ENCODE measurements around the gene RPLP2.

RPLP2 gene

GRCh38 chr11:824292-824880 is 14.6 kb downstream of the RPLP2 start:
- DNase-seq (ENCODE audit: low read depth, low spot score): no peak
- TF ChIP-seq YY1 (IDR thresholded peaks at IDR 0.05; ENCODE audit: insufficient read depth, insufficient read length) (no peak), SUZ12 (IDR thresholded peaks at IDR 0.05; ENCODE audit: extremely low read depth, insufficient read depth, insufficient read length) (no peak), ZNF274 (IDR thresholded peaks at IDR 0.05; ENCODE audit: low read depth, low read length) (no peak)
- Histone ChIP-seq H3K9me3 (ENCODE audit: insufficient read depth, low read length) (no peaks in the 10 kb centered on the region), H3K36me3 (ENCODE audit: insufficient read depth, insufficient read length, low read length) (peaks cover 39% of the 10 kb centered on the region), H3K4me3 (ENCODE audit: insufficient read length, low read depth) (no peak overlapping the region), H3K9ac (ENCODE audit: insufficient read length, low read depth) (no peak overlapping the region), H3K4me1 (ENCODE audit: insufficient read depth, insufficient read length) (peaks cover 36% of the 10 kb centered on the region), H3K27me3 (ENCODE audit: insufficient read depth, insufficient read length) (peaks cover 52% of the 10 kb centered on the region)

DNA sequence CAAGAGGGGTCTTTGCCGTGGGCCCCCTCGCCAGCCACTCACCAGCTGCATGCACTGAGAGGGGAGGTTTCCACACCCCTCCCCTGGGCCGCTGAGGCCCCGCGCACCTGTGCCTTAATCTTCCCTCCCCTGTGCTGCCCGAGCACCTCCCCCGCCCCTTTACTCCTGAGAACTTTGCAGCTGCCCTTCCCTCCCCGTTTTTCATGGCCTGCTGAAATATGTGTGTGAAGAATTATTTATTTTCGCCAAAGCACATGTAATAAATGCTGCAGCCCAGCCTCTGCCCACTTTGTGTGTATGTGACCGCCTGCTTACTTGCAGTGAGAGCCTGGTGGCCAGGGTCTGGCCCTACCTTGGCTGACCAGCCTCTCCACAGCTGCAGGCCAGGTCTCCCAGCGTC is 15.2 kb downstream of the RPLP2 start:
- Histone ChIP-seq H3K9ac (ENCODE audit: insufficient read length, low read depth) (no peak overlapping the region), H3K4me1 (ENCODE audit: insufficient read depth, insufficient read length) (peaks cover 40% of the 10 kb centered on the region), H3K36me3 (ENCODE audit: insufficient read depth, insufficient read length, low read length) (peaks cover 39% of the 10 kb centered on the region), H3K9me3 (ENCODE audit: insufficient read depth, low read length) (no peaks in the 10 kb centered on the region), H3K27me3 (ENCODE audit: insufficient read depth, insufficient read length) (peaks cover 55% of the 10 kb centered on the region), H3K4me3 (ENCODE audit: insufficient read length, low read depth) (no peak overlapping the region)
- no peak for TF ChIP-seq SUZ12 (IDR thresholded peaks at IDR 0.05; ENCODE audit: extremely low read depth, insufficient read depth, insufficient read length)
- TF ChIP-seq YY1 (IDR thresholded peaks at IDR 0.05; ENCODE audit: insufficient read depth, insufficient read length): no peak
- TF ChIP-seq ZNF274 (IDR thresholded peaks at IDR 0.05; ENCODE audit: low read depth, low read length): no peak
- DNase-seq (ENCODE audit: low read depth, low spot score): no peak

DNA sequence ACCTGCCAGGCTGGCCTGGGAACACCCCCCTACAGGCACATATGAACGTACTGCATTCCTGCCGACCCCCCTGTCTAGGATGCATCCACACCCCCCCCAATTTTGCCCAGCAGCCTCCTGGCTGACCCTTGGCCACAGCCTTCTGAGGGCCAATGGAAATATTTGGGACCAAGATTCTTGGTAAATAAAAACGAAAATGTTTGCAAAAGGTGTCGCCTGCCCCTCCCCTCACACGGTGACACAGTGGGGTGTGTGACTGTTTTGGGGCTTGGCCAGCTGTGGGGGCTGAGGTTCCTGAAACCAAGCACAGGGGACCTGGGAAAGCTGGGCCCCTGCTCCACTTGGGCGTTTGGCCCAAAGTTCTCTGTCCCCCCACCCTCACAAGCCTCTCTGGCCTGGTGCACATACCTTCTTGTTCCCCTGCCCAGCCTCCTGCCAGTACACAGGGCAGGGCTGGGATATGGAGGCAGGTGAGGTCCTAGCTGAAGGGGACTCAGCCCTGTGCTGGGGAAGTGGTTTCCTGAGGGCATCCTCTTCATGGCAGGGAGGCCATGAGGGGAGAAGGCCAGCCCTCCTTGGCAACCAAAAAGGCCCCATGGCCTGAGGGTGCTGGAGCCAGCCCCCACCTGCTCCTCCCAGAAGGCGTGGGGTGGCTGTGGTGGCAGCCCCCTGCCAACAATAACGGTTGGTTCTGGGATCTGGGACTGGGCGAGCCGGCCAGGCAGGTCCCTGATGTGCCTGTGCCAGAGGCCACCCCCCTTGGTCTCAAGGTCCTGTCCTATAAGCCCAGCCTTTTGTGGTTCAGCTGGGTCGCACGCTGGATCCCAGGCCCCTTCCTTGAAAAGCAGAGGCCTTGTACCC is 15.8 kb downstream of the RPLP2 start:
- Histone ChIP-seq H3K9me3 (ENCODE audit: insufficient read depth, low read length) (no peaks in the 10 kb centered on the region), H3K4me1 (ENCODE audit: insufficient read depth, insufficient read length) (peaks cover 37% of the 10 kb centered on the region), H3K36me3 (ENCODE audit: insufficient read depth, insufficient read length, low read length) (peaks cover 39% of the 10 kb centered on the region), H3K27me3 (ENCODE audit: insufficient read depth, insufficient read length) (peaks cover 58% of the 10 kb centered on the region), H3K4me3 (ENCODE audit: insufficient read length, low read depth) (no peak overlapping the region), H3K9ac (ENCODE audit: insufficient read length, low read depth) (peak overlapping the region; percentile 38)
- TF ChIP-seq SUZ12 (IDR thresholded peaks at IDR 0.05; ENCODE audit: extremely low read depth, insufficient read depth, insufficient read length) (no peak), ZNF274 (IDR thresholded peaks at IDR 0.05; ENCODE audit: low read depth, low read length) (no peak), YY1 (IDR thresholded peaks at IDR 0.05; ENCODE audit: insufficient read depth, insufficient read length) (no peak)
- no peak for DNase-seq (ENCODE audit: low read depth, low spot score)

DNA sequence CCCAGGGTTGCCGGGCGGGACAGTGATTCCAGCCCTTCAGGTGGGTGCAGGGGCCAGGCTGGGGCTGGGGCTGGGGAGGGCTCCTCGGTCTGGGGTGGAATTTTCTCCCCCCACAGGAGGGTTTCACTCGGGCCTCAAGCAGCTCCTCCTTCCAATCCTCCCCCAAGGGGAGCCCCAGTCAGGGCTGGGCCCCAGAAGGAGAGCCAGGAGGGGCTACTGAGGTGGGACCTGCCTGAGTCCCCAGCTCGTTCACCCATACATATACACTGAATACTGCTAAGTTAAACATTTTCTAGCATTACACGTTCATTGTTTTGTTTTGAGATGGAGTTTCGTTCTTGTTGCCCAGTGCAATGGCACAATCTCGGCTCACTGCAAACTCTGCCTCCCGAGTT is 16.5 kb downstream of the RPLP2 start:
- Histone ChIP-seq H3K9me3 (ENCODE audit: insufficient read depth, low read length) (no peaks in the 10 kb centered on the region), H3K27me3 (ENCODE audit: insufficient read depth, insufficient read length) (peaks cover 58% of the 10 kb centered on the region), H3K9ac (ENCODE audit: insufficient read length, low read depth) (peak overlapping the region; percentile 38), H3K36me3 (ENCODE audit: insufficient read depth, insufficient read length, low read length) (peaks cover 34% of the 10 kb centered on the region), H3K4me3 (ENCODE audit: insufficient read length, low read depth) (no peak overlapping the region), H3K4me1 (ENCODE audit: insufficient read depth, insufficient read length) (peaks cover 31% of the 10 kb centered on the region)
- no peak for TF ChIP-seq YY1 (IDR thresholded peaks at IDR 0.05; ENCODE audit: insufficient read depth, insufficient read length)
- TF ChIP-seq ZNF274 (IDR thresholded peaks at IDR 0.05; ENCODE audit: low read depth, low read length): no peak
- no peak for TF ChIP-seq SUZ12 (IDR thresholded peaks at IDR 0.05; ENCODE audit: extremely low read depth, insufficient read depth, insufficient read length)
- DNase-seq (ENCODE audit: low read depth, low spot score): no peak

DNA sequence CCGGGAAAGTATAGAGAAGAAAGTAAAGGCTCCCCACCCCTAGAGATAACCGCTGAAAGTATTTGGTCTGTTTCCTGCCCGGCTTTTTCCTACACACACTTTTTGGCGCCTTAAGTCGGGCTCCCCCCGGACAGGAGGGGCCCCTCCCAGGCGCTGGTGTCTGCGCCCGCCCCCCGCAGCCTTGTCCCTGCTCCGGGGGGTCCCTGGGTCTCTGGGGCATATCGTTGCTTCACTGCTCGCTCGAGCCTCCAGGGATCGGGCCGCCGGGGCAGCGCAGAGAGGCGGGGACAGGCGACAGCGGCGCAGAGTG is 17.0 kb downstream of the RPLP2 start:
- Histone ChIP-seq H3K4me3 (ENCODE audit: insufficient read length, low read depth) (peak overlapping the region; percentile 28), H3K27me3 (ENCODE audit: insufficient read depth, insufficient read length) (peaks cover 64% of the 10 kb centered on the region), H3K36me3 (ENCODE audit: insufficient read depth, insufficient read length, low read length) (peaks cover 29% of the 10 kb centered on the region), H3K9ac (ENCODE audit: insufficient read length, low read depth) (peak overlapping the region; percentile 74), H3K4me1 (ENCODE audit: insufficient read depth, insufficient read length) (peaks cover 33% of the 10 kb centered on the region), H3K9me3 (ENCODE audit: insufficient read depth, low read length) (no peaks in the 10 kb centered on the region)
- no peak for DNase-seq (ENCODE audit: low read depth, low spot score)
- TF ChIP-seq ZNF274 (IDR thresholded peaks at IDR 0.05; ENCODE audit: low read depth, low read length) (no peak), SUZ12 (IDR thresholded peaks at IDR 0.05; ENCODE audit: extremely low read depth, insufficient read depth, insufficient read length) (no peak), YY1 (IDR thresholded peaks at IDR 0.05; ENCODE audit: insufficient read depth, insufficient read length) (no peak)

- TF ChIP-seq ZNF274 (IDR thresholded peaks at IDR 0.05; ENCODE audit: low read depth, low read length): no peak
- no peak for TF ChIP-seq SUZ12 (IDR thresholded peaks at IDR 0.05; ENCODE audit: extremely low read depth, insufficient read depth, insufficient read length)
- no peak for TF ChIP-seq YY1 (IDR thresholded peaks at IDR 0.05; ENCODE audit: insufficient read depth, insufficient read length)
- Histone ChIP-seq H3K9me3 (ENCODE audit: insufficient read depth, low read length) (no peaks in the 10 kb centered on the region), H3K27me3 (ENCODE audit: insufficient read depth, insufficient read length) (peaks cover 69% of the 10 kb centered on the region), H3K36me3 (ENCODE audit: insufficient read depth, insufficient read length, low read length) (peaks cover 23% of the 10 kb centered on the region), H3K4me3 (ENCODE audit: insufficient read length, low read depth) (peak overlapping the region; percentile 28), H3K4me1 (ENCODE audit: insufficient read depth, insufficient read length) (peaks cover 39% of the 10 kb centered on the region), H3K9ac (ENCODE audit: insufficient read length, low read depth) (peak overlapping the region; percentile 74)
- no peak for DNase-seq (ENCODE audit: low read depth, low spot score)
Observed at GRCh38 chr11:827146-827896, 17.6 kb downstream of the RPLP2 start.

- Histone ChIP-seq H3K36me3 (ENCODE audit: insufficient read depth, insufficient read length, low read length) (peaks cover 20% of the 10 kb centered on the region), H3K27me3 (ENCODE audit: insufficient read depth, insufficient read length) (peaks cover 69% of the 10 kb centered on the region), H3K4me1 (ENCODE audit: insufficient read depth, insufficient read length) (peaks cover 39% of the 10 kb centered on the region), H3K4me3 (ENCODE audit: insufficient read length, low read depth) (peak within 1 kb of the TSS; percentile 62), H3K9ac (ENCODE audit: insufficient read length, low read depth) (peak within 1 kb of the TSS; percentile 86), H3K9me3 (ENCODE audit: insufficient read depth, low read length) (no peaks in the 10 kb centered on the region)
- DNase-seq (ENCODE audit: low read depth, low spot score): no peak
- TF ChIP-seq SUZ12 (IDR thresholded peaks at IDR 0.05; ENCODE audit: extremely low read depth, insufficient read depth, insufficient read length) (no peak), YY1 (IDR thresholded peaks at IDR 0.05; ENCODE audit: insufficient read depth, insufficient read length) (no peak), ZNF274 (IDR thresholded peaks at IDR 0.05; ENCODE audit: low read depth, low read length) (no peak)
Observed at GRCh38 chr11:827897-828192, 18.1 kb downstream of the RPLP2 start, which contains the start of gene CRACR2B. Gene CRACR2B, plus strand, starts transcription at chr11:827919. Its CDS starts 689 bp downstream, at chr11:828608.

Data from NT2/D1 (cell line).